Epithelial cell of esophagus (primary cell): ENCODE data around the gene OLFML2A.
A peak's percentile ranks its signal among the peaks of the same experiment; 100 is the strongest.

ENCODE experiments used
- DNase-seq: peaks from one replicate; pipeline ENCODE4 v3.0.0; 2010; ENCODE audit warnings: low read depth
- H3K4me3 ChIP-seq: 2 replicates; pipeline ENCODE4 v1.5.1; 2011; ENCODE audit warnings: mild to moderate bottlenecking, low read length, control low read depth
- CTCF ChIP-seq: IDR thresholded peaks from 2 replicates; pipeline ENCODE4 v1.5.1; 2011; ENCODE audit warnings: low read depth, mild to moderate bottlenecking, low read length, control low read depth, inconsistent platforms; ENCODE audit not compliant: insufficient read depth; ENCODE audit errors: missing control alignments

Gene OLFML2A

GRCh38 chr9:124790301-124790700, 13.4 kb downstream of the OLFML2A start:
- H3K4me3 ChIP-seq: no peak overlapping the region
- DNase-seq: no peak
- no peak for TF ChIP-seq CTCF

GRCh38 chr9:124790801-124791505, 14.0 kb downstream of the OLFML2A start:
- H3K4me3 ChIP-seq: no peak overlapping the region
- no peak for DNase-seq
- TF ChIP-seq CTCF: no peak

GRCh38 chr9:124792257-124793014, 15.5 kb downstream of the OLFML2A start:
- TF ChIP-seq CTCF: no peak
- H3K4me3 ChIP-seq: no peak overlapping the region
- DNase-seq: no peak

- TF ChIP-seq CTCF: no peak
- H3K4me3 ChIP-seq: no peak overlapping the region
- no peak for DNase-seq
These were observed 16.1 kb downstream of the OLFML2A start for GRCh38 chr9:124793015-124793541.

- peak; percentile 27 for TF ChIP-seq CTCF
- DNase-seq: peak; percentile 44
- no peak overlapping the region for H3K4me3 ChIP-seq
These were observed 18.1 kb downstream of the OLFML2A start for GRCh38 chr9:124794902-124795491.

GRCh38 chr9:124795881-124796431, 19.0 kb downstream of the OLFML2A start:
- H3K4me3 ChIP-seq: no peak overlapping the region
- TF ChIP-seq CTCF: no peak
- DNase-seq: no peak
